Prostate gland (tissue), 2 donors: ENCODE measurements around the gene CLEC3B. TPM values are rescaled to one million over a fixed set of nuclear protein-coding genes. Genes with fewer than 3 reads are reported as not detected.

Experiments used
- DNase-seq: peaks from one replicate; pipeline ENCODE4 v3.0.0-alpha.2; 2019; ENCODE audit warnings: low spot score
- H3K27ac ChIP-seq, 2 donors: fragments of 200-600 bp; sonication (generic); 2 replicates each; pipeline ENCODE4 v1.5.1; 2017 to 2019
- H3K27me3 ChIP-seq: fragments of 200-600 bp; sonication (generic); replicated peaks from 2 replicates; pipeline ENCODE4 v1.5.1; 2019; ENCODE audit not compliant: insufficient read depth
- H3K36me3 ChIP-seq, 2 donors: fragments of 200-600 bp; sonication (generic); 1 replicate in 1 of 2; 2 replicates in 1 of 2; pipeline versions ENCODE4 v1.5.1 to v1.8.1; 2017 to 2019
- H3K4me1 ChIP-seq: fragments of 200-600 bp; sonication (generic); replicated peaks from 2 replicates; pipeline ENCODE4 v1.5.1; 2019
- H3K4me3 ChIP-seq, 2 donors: fragments of 200-600 bp; sonication (generic); 2 replicates each; pipeline ENCODE4 v1.5.1; 2017 to 2019
- H3K9me3 ChIP-seq: fragments of 200-600 bp; sonication (generic); 2 replicates; pipeline ENCODE4 v1.5.1; 2017
- CTCF ChIP-seq, 4 experiments: fragments of 200-600 bp in 2 of 4; fragments of 450-650 bp in 2 of 4; sonication (generic) in 2 of 4; IDR thresholded peaks; 1 replicate in 3 of 4; 2 replicates in 1 of 4; pipeline ENCODE4 v1.5.1; 2016 to 2019; ENCODE audit warnings: antibody characterized with exemption in 4 of 4, mild to moderate bottlenecking in 2 of 4, moderate library complexity in 2 of 4
- POLR2A ChIP-seq: fragments of 450-650 bp; IDR thresholded peaks from one replicate; pipeline ENCODE4 v1.6.1; 2016; ENCODE audit warnings: antibody characterized with exemption, mild to moderate bottlenecking
- POLR2AphosphoS5 ChIP-seq: sonication (generic); formaldehyde crosslinking; IDR thresholded peaks from one replicate; pipeline ENCODE4 v1.6.1; 2017; ENCODE audit warnings: antibody characterized with exemption
- WGBS: methylation state at CpG from one replicate; pipeline ENCODE4 v1.1.5; 2018; 5-methylcytosine and 5-hydroxymethylcytosine counted together
- intact Hi-C: fragments of 100-400 bp; cut with DNase I; formaldehyde crosslinking; loops from one replicate; pipeline ENCODE4 v1.14.2; 2022
- total RNA-seq, 2 donors: library from RNA; depleted of rRNA; stranded (reverse); fragments of >200 nt; gene quantifications; one replicate each; pipeline ENCODE4 v1.1.0, GENCODE V29; 2016

The CLEC3B gene
- total RNA-seq, 2 donors from 2014 or later: 16.0 to 61.1 TPM

- intact Hi-C loops: no loop called here
- Histone ChIP-seq H3K27me3 (no peaks in the 10 kb centered on the region), H3K9me3 (no peaks in the 10 kb centered on the region), H3K36me3 (no peaks in the 10 kb centered on the region), H3K27ac (no peak overlapping the region), H3K4me3 (no peak overlapping the region), H3K4me1 (no peaks in the 10 kb centered on the region)
- DNase-seq: no peak
- TF ChIP-seq CTCF (IDR thresholded peaks at IDR 0.05) (no peak), POLR2AphosphoS5 (no peak), POLR2A (no peak)
- WGBS: 53% methylated on average over 12 of the region's 12 CpGs
These were observed 38.6 kb downstream of the CLEC3B start for GRCh38 chr3:45064512-45065372.

- H3K27me3 ChIP-seq: no peaks in the 10 kb centered on the region
- H3K27ac ChIP-seq: no peak overlapping the region
- intact Hi-C loops: no loop called here
- no peaks in the 10 kb centered on the region for H3K36me3 ChIP-seq
- DNase-seq: no peak
- H3K4me3 ChIP-seq: no peak overlapping the region
- H3K4me1 ChIP-seq: no peaks in the 10 kb centered on the region
- no peak for TF ChIP-seq POLR2AphosphoS5
- no peak for TF ChIP-seq CTCF (IDR thresholded peaks at IDR 0.05)
- TF ChIP-seq POLR2A: no peak
- WGBS: 96% methylated on average over 1 of the region's 1 CpG
- no peaks in the 10 kb centered on the region for H3K9me3 ChIP-seq
These were observed 39.2 kb downstream of the CLEC3B start for GRCh38 chr3:45065373-45065720.

- TF ChIP-seq POLR2A: no peak
- TF ChIP-seq POLR2AphosphoS5: no peak
- no peak for TF ChIP-seq CTCF (IDR thresholded peaks at IDR 0.05)
- Histone ChIP-seq H3K36me3 (no peaks in the 10 kb centered on the region), H3K4me3 (no peak overlapping the region), H3K27ac (no peak overlapping the region), H3K4me1 (no peaks in the 10 kb centered on the region), H3K27me3 (no peaks in the 10 kb centered on the region), H3K9me3 (no peaks in the 10 kb centered on the region)
- no peak for DNase-seq
- intact Hi-C loops: no loop called here
- 88% methylated on average over 3 of the region's 3 CpGs for WGBS
These were observed 40.2 kb downstream of the CLEC3B start for GRCh38 chr3:45066109-45066801.

- no peak for DNase-seq
- intact Hi-C loops: no loop called here
- H3K4me3 ChIP-seq: no peak overlapping the region
- H3K27ac ChIP-seq: no peak overlapping the region
- TF ChIP-seq CTCF (IDR thresholded peaks at IDR 0.05): no peak
- TF ChIP-seq POLR2A: no peak
- no peak for TF ChIP-seq POLR2AphosphoS5
- H3K4me1 ChIP-seq: no peaks in the 10 kb centered on the region
- no peaks in the 10 kb centered on the region for H3K27me3 ChIP-seq
- H3K36me3 ChIP-seq: no peaks in the 10 kb centered on the region
- H3K9me3 ChIP-seq: no peaks in the 10 kb centered on the region
- 70% methylated on average over 3 of the region's 4 CpGs for WGBS
These were observed 41.4 kb downstream of the CLEC3B start for GRCh38 chr3:45067486-45067885.

GRCh38 chr3:45067941-45068340, 41.8 kb downstream of the CLEC3B start:
- no peaks in the 10 kb centered on the region for H3K4me1 ChIP-seq
- DNase-seq: no peak
- TF ChIP-seq POLR2A (no peak), POLR2AphosphoS5 (no peak), CTCF (IDR thresholded peaks at IDR 0.05) (no peak)
- WGBS: 91% methylated on average over 3 of the region's 3 CpGs
- H3K36me3 ChIP-seq: no peaks in the 10 kb centered on the region
- H3K27ac ChIP-seq: no peak overlapping the region
- no peaks in the 10 kb centered on the region for H3K27me3 ChIP-seq
- intact Hi-C loops: no loop called here
- no peak overlapping the region for H3K4me3 ChIP-seq
- H3K9me3 ChIP-seq: no peaks in the 10 kb centered on the region
